Tongue (tissue), 2 donors: Measurements from ENCODE around the gene SUMF1. TPM values are rescaled to one million over a fixed set of nuclear protein-coding genes. Genes with fewer than 3 reads are reported as not detected.
"Not testable (repeated sequence)": the region's sequence is repeated elsewhere in the genome, so short reads cannot be mapped to it uniquely, and the experiment has no call there.

Source experiments
- DNase-seq: peaks from one replicate; pipeline ENCODE4 v3.0.0-alpha.2; 2015
- total RNA-seq: library from RNA; depleted of rRNA; stranded (reverse); fragments of >200 nt; gene quantifications from one replicate; pipeline ENCODE4 v1.2.3, GENCODE V29; 2014

SUMF1 gene
- total RNA-seq, 1 donor from 2014 or later: 55.4 TPM

DNA sequence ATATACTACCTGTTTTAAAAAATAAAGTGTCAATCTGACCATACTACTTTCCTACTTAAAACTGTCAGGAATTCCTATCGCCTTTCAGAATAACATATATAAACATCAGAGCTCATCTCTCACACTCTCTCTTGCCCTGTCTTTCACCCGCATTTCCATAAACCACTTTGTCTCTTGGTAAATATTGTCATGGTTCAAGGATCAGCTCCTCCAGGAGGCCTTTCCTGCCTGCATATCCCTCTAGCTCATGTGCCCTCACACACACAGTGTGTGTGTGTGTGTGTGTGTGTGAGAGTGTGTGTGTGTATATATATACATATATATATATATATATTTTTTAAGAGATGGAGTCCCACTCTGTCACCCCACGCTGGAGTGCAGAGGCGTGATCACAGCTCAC, 6.7 kb downstream of the SUMF1 start:
- no peak for DNase-seq

DNA sequence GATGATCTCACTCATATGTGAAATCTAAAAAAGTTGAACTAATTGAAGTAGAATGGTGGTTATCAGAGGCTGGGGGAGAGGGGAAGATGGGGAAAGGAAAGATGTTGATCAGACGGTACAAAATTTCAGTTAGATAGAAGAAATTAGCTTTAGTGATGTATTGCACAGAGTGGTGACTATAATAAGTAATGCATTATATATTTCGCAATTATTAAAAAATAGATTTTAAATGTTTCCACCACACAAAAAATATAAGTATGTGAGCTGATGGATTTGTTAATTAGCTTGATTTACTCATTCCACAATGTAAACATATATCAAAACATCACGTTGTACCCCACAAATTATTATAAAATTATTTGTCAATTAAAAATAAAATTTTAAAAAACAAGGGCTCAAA, 8.1 kb downstream of the SUMF1 start:
- DNase-seq: no peak

DNA sequence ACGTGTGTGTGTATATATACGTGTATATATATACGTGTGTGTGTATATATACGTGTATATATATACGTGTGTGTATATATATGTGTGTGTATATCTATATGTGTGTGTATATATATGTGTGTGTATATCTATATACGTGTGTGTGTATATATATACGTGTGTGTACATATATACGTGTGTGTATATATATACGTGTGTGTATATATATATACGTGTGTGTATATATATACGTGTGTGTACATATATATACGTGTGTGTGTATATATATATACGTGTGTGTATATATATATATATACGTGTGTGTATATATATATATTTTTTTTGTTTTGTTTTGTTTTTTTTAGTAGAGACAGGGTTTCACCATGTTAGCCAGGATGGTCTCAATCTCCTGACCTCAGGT, 10.3 kb downstream of the SUMF1 start:
- DNase-seq: not testable (repeated sequence)

DNA sequence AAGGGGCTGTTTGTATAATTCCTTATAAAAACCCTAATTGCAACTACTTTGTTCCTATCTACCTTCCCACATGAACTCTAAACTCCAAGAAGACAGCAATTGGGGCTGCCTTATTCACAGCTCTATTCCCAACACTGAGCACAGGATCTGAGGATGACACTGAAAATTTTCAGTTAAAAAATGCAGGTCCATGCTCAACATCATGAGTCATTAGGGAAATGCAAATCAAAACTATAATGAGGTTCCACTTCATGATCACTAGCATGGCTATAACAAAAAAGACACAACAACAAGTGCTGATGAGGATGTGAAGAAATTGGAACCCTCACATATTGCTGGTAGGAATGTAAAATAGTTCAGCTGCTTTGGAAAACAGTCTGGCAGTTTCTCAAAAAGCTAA, 12.9 kb downstream of the SUMF1 start:
- DNase-seq: no peak

DNA sequence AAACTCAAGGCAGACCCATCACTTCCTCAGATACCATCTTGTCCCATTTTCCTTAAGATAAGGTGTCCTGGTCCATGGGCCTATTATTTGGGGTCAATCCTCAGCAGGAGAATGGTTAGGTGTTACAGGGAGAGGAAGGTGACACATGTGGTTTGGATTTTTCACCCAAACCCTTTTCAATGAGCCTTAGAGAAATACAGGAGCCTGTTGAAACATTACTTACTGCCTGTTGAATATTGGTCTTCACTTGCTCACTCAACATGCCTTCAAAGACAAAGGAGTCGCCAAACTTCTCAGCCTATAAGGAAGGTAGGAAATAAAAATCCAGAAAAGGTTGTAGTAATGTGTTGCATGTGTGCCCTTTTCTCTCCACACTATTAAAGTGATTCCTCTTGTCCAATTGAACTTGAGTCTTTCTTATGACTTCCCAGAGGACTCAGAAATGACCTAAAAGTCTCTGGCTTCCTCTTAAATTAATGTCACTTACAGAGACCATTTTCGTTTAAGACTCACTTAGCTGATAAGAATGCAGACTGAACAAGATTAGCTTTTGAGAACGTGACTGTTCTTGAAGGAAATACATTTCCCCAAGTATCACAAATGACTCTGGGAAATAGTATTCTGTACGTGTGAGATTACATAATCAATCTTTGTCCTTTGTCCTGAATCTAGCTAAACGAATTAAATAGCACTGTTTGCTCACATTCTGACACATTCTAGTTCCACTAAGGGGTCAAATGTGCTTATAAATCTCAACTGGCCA, 17.8 kb downstream of the SUMF1 start:
- DNase-seq: no peak

DNA sequence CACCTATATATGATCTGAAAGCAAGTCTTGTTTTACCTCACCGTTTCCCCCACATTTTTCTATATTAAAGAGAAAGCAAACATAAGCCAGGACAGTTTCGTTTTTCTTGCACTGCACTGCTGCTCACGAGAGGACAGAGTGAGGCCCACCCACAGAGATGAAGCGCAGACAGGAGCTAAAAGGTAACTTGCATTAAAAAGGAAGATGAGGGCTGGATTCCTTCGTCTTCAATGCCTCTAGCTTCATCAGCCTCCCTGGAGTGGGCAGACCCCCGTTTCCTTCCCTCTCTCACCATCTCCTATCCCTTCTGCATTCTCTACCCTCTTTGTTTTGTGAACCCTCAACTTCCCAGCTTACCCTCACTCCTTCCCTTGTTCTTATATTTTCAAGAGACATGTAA, 18.9 kb downstream of the SUMF1 start:
- no peak for DNase-seq

DNA sequence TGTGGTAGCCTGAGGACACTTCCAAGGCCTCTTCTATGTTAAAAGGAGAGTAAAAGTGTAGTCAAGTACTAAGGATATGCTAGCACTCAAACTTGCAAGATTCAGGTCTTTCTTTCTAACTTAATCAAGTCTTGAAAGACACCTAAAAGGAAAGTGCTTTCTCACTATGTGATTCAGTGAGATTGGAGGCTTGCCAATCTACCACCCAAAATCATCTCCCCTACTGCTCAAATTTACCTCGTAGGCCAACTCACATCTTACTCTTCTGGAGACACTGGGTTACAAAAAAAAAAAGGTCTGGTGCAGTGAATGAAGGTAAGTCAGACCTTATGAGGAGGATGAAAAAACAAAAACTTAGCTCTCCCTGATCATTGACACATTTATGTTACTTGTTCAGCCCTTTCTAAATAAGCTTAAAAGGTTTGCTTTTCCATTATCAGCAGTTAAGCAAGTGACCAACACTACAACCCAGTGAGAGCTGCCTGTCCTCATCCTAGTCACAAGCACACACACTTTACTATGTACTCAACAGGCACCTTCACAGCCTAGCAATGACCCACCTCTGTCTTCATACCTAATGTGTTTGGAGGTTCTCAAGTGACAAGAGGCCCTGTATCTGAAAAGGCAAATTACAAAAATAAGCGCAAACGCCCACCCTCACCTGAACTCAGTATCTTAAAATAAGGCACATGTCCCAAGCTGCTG, 19.6 kb downstream of the SUMF1 start:
- no peak for DNase-seq

DNA sequence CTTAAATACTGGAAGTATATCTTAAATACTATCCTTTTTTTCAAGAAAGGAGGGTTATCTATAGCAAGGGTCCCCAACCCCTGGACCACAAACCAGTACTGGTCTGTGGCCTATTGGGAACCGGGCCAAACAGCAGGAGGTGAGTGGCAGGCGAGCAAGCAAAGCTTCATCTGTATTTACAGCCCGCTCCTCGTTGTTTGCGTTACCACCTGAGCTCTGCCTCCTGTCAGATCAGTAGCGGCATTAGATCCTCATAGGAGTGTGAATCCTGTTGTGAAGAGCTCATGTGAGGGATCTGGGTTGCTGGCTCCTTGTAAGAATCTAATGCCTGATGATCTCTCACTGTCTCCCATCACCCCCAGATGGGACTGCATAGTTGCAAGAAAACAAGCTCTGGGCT, 26.1 kb downstream of the SUMF1 start:
- DNase-seq: no peak

DNA sequence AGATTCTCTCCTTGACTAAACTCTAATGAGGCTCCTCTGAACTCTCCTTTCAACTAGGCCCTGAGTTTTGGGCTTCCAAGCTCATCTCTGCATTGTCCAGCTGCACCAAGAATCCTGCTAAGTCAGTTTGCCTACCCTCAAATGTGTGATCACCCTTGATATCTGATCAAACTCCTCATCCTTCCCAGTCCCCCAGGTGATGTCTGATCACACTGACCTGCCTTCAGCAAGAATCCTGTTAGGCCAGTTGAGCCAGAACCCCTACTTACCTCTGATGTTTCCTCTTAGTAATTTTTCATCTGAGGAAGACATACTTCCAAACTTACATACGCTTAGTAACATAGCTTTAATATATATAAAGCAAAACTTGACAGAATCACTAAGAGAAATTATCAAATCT, 28.8 kb downstream of the SUMF1 start:
- DNase-seq: no peak

DNA sequence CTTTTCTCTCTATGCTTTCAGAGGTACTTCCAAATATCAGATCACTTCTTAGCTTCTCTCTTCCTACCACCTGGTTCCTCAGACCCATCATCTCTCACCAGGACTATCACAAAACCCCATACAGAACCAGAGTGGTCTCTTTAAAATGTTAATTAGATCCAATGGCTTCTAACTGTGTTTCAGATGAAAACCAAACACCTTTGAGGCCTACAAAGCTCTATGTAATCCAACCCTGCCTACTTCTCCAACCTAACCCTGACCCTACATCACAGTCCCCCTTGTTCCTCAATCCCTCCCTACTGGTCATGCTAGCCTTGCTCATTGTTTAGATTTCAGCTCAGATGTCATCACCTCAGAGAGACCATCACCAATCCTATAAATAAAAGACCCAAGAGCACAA, 34.8 kb downstream of the SUMF1 start:
- DNase-seq: no peak

DNA sequence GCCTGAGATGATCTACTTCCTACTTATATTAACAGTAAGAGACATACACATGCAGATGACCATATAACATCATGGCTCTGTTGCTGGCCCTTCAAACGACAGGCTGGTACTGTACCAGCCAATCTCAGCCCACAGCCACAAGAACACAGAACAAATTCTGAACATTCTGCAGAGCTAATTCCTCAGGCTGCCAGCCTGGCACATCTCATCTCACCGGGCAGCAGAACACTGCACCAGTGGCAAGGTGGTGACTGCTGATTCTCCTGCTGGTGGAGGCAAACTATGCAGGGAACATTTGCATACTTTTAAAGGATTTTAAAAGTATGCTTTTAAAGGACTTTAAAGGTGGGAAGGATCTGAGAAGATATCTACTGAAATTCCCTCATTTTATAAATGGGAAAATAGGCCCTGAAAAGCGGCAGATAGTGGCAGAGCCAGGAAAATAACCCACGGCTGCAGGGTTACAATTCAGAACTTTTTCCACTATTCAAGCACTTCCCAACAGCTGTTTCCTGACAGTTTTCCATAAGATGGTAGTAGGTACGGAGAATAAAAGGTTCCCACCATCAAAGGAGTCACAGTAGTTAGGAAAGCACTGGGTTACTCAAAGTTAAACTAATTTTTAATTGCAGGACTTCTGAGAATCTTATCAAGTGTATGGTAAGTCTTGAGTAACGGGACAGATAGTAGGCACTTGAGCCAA, 37.3 kb downstream of the SUMF1 start:
- DNase-seq: no peak

DNA sequence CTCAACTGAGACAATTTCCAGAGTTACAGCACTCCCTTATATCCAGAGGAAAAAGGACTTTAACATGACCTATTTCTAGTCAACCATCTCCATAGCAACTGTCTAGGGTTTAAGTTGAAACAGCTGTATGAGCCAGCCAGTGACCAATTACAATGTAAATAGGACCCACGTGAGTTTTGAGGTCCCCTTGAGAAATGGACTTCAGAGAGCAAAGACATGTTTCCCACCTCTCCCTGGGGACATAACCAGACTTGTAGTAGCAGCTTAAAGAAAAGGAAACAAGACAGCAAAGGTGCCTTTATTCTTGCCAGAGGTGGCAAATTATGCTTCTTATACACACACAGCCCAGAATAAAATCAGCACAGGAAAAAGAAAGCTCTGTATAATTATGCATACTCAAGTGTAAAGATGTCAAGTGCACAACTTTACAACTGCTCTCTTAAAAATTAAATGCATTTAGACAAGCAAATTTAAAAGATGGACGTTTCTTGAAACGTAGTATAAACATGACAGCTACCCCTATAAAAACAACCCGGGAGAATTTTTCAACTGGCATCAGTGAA, 40.2 kb downstream of the SUMF1 start:
- peak; percentile 64 for DNase-seq

DNA sequence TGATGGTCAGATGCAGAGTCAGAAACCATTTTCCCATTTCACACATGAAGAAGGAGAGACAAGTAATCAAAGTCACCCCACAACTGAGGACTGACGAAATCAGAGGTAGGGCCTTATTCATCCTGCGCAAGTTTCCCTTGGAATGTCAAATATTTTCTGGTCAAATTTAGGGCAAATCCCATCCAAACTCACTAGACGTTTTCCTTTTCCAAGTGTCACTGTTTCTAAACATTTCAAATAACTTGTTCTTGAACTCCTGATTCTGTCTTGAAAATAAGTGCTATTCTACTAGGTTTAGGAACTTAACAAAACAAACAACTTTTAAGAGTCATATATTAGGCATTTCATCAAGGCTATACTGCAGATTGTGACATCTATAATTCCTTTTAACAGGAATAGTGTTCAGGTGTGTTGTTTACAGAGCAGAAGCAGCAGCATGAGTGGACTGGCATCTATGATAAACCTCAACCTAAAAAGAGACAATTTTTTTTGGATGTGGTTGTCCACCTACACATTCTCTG, 40.7 kb downstream of the SUMF1 start:
- DNase-seq: no peak

DNA sequence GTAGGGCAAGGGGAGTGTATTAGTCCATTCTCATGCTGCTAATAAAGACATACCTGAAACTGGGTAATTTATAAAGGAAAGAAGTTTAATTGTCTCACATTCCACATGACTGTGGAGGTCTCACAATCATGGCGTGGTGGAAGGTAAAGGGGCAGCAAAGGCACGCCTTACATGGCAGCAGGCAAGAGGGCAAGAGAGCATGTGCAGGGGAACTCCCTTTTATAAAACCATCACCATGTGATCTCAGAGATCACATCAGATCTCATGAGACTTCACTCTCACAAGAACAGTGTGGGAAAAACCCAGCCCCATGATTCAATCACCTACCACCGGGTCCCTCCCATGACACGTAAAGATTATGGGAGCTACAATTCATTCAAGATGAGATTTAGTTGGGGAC, 41.4 kb downstream of the SUMF1 start:
- DNase-seq: no peak

DNA sequence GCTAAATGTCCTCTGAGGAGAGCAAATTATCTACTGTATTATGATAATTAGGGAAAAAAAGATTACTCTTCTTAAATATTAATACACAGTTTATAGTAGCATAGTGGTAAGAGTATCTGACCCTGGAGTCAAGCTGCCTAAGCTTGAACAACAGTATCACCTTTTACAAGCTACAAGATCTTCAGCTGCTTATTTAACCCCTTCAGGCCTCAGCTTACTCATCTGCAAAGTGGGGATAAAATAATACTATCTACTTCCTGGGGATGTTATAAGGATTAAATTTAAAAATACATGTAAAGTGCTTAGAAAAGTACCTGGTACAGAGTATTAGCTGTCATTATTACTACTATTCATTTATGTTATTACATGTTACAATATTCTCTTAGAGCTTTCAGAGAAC, 42.0 kb downstream of the SUMF1 start:
- no peak for DNase-seq

DNA sequence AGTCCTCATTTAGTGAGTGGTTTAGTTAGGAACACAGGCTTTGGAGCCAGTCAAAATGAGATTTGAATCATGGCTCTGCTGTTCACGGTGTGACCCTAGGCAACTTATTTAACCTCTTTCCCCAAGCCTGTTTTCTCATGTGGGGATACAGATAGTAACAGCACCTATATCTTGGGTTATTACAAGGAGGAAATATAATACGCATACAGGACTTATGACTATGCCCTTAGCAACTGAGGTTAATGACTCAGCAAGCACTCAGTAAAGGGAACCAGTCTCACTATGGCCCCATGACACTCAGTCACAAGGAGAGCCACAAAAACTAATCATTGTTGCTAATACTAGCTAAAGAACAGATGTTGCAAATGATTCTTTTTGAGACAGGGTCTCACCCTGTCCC, 45.9 kb downstream of the SUMF1 start:
- no peak for DNase-seq

DNA sequence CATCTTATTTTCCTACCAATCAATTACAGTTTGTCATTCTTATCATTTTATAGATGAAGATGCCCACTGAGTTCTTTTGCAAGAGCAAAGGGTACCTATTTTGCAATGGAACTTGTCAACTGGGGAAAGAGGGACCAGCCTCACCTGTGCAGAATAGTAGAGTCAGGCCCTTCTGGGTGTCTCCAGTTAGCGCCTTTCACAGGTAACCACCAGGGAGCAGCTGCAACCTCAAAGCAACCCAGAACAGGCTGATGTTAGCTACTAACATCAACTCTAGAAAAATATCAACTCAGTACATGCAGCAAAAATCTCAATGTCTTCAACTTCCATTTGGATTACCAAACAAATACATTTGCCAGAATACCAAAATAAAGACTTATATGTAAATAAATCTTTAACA, 47.1 kb downstream of the SUMF1 start:
- no peak for DNase-seq

DNA sequence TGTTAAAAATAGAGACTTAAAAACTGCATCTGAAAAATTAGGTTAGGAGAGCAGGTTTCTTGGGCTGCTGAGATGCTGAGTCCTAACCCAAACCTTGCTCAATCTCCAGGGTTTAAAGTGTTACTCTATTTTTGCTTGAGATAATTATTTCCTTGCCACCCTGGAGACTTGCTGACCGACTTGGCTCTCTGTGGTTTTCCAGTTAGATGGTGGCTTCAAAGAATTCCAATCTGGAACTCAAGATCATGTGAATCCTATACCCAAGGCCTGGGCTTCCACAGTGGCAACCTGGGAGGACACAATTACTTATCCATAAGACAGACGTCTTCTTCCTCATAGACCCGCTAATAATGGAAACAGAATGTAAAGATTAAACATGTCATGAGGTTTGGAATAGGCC, 47.7 kb downstream of the SUMF1 start:
- DNase-seq: no peak

DNA sequence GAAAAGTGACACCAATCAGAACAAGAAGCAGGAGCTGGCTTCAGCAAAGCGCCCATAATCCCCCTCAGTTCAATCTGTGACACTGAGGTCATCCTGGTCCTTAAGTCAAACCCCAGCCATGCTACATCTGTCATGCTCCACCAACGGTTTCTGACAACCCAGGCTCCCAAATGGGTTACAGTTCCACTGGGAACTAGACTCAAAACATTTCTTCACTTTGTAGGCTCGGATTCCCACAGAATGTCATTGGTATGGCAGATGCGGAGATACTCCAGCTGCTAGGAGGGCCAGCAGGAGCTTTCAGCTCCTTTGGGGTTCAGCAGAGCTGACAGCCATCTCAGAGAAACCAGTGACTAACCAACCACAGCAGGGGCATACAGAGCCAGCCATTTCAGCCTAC, 48.9 kb downstream of the SUMF1 start:
- DNase-seq: peak; percentile 37

DNA sequence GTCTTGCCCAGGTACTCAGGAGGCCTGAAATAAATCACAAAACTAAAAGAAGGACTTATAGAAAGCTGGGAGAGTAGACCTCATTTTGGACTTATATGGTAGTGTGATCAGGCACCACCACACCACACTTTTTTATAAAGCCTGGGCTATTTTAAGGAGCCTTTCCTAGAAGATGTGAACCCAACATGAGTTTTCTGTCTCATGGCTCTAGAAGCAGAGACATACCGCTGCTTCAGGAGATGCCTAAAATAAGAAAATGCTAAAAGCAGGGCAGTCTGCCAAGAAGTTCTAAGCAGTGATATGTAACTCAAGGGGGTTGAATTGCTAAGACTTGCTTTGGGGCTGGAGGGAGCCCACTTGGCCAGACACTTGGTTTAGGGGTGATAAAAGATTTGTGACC, 49.6 kb downstream of the SUMF1 start:
- peak; percentile 57 for DNase-seq

DNA sequence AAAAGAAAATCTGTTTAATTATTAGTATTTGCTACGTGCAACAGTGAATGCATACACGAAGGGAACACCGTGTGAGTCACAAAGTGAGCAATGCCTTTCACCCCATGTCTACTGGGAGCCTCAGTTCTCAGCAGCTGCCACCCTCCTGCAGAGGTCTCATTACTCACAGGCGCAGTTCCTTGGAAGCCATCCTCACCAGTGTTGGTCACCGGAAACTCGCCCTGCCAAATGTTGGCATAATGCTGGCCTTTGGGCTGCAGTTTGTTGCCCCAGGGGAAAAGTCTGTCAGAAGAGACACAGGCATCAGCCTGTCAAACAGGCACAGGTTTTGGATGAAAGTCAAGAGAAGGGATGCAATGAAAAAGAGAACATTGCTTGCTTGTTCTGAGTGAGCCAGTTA, 50.1 kb downstream of the SUMF1 start:
- DNase-seq: peak; percentile 42

DNA sequence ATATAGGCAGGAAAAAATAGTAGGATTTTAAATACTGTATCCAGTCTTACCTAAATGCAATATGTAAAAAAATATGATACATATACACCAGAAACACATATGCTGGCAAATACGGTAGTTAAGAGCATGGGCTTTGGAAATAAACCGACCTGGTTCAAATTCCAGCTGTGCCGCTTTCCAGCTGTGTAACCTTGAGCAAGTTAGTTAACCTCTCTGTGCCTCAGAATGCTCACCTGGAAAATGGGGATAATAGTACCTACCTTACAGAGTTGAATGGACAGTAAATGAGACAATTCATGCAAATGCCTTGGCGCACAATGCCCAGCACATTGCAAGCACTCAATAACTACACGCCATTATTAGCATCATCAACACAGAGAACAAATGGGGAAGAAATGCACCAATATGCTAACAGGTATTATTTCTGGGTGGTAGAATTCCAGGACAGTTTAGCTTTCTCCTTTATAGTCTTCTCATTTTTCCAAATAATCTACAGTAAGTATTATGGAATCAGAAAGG, 50.6 kb downstream of the SUMF1 start:
- DNase-seq: no peak

DNA sequence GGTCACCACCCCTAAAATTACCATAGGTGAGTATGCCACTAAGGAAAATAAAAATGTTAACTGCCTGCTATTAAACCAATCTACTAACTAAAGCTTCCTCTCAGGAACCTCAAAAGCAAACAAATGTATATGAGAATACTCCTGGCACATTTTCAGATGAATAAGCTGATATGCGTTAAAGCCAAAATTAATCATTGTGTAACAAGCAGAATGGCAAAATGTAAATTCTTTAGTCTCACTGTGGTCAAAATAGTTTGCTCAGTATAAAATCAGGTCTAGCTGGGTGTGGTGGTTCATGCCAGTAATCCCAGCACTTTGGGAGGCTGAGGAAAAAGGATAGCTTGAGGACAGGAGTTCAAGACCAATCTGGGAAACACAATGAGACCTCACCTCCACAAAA, 53.6 kb downstream of the SUMF1 start:
- no peak for DNase-seq
